Endodermal cell (in vitro differentiated cells): ENCODE measurements around the gene IPO11. TPM values are rescaled to one million over a fixed set of nuclear protein-coding genes. Genes with fewer than 3 reads are reported as not detected.

Experiments
- DNase-seq: peaks from one replicate; pipeline ENCODE4 v3.0.0-alpha.2; 2017
- H3K27ac ChIP-seq: 2 replicates; pipeline ENCODE4 v1.5.1; 2013; ENCODE audit warnings: mild to moderate bottlenecking, low read depth, low read length, moderate library complexity
- H3K27me3 ChIP-seq: 2 replicates; pipeline ENCODE4 v1.6.1; 2013; ENCODE audit warnings: mild to moderate bottlenecking, low read length, moderate library complexity; ENCODE audit not compliant: insufficient read depth, control insufficient read depth, poor library complexity, severe bottlenecking
- H3K36me3 ChIP-seq: 2 replicates; pipeline ENCODE4 v1.7.0; 2013; ENCODE audit warnings: mild to moderate bottlenecking, low read length, moderate library complexity; ENCODE audit not compliant: control insufficient read depth, insufficient read depth
- H3K4me1 ChIP-seq: one replicate; pipeline ENCODE4 v1.7.0; 2013; ENCODE audit warnings: low read length; ENCODE audit not compliant: control insufficient read depth, insufficient read depth
- H3K4me3 ChIP-seq: 2 replicates; pipeline ENCODE4 v1.5.1; 2013; ENCODE audit warnings: mild to moderate bottlenecking, low read length, moderate library complexity
- H3K9ac ChIP-seq: 2 replicates; pipeline ENCODE4 v1.6.1; 2013; ENCODE audit warnings: mild to moderate bottlenecking, low read length, moderate library complexity; ENCODE audit not compliant: poor library complexity, severe bottlenecking; ENCODE audit errors: extremely low read depth
- H3K9me3 ChIP-seq: 2 replicates; pipeline ENCODE4 v1.6.1; 2013; ENCODE audit warnings: mild to moderate bottlenecking, low read length, moderate library complexity; ENCODE audit not compliant: control insufficient read depth
- H3K27ac Mint-ChIP-seq: 2 replicates; pipeline ENCODE4 v1.8.0; 2020; ENCODE audit warnings: mixed read lengths
- H3K27me3 Mint-ChIP-seq: 2 replicates; pipeline ENCODE4 v1.8.0; 2021; ENCODE audit warnings: mild to moderate bottlenecking, mixed read lengths; ENCODE audit not compliant: insufficient read depth
- H3K36me3 Mint-ChIP-seq: 2 replicates; pipeline ENCODE4 v1.8.0; 2020; ENCODE audit warnings: low read depth, mixed read lengths
- H3K4me1 Mint-ChIP-seq: 2 replicates; pipeline ENCODE4 v1.8.0; 2020; ENCODE audit warnings: mixed read lengths
- H3K4me3 Mint-ChIP-seq: 2 replicates; pipeline ENCODE4 v1.8.0; 2020; ENCODE audit warnings: mild to moderate bottlenecking, moderate library complexity, mixed read lengths
- H3K9me3 Mint-ChIP-seq: 2 replicates; pipeline ENCODE4 v1.8.0; 2020; ENCODE audit warnings: mild to moderate bottlenecking, mixed read lengths
- WGBS, 2 experiments: methylation state at CpG; one replicate each; pipeline versions ENCODE4 v1.1.5 to v1.1.7; 2013; ENCODE audit warnings: missing lambda C conversion rate in 2 of 2, mixed read lengths in 1 of 2; ENCODE audit not compliant: insufficient coverage in 1 of 2, insufficient read length in 1 of 2; 5-methylcytosine and 5-hydroxymethylcytosine counted together
- total RNA-seq, 2 donors: library from RNA; stranded (reverse); fragmentation: NEBNext Ultra II Directional in 1 of 2; extraction: Animal tissue kit (Norgen Biotek cat#: 25700) in 1 of 2; gene quantifications; 2 replicates in 1 of 2; 3 replicates in 1 of 2; pipeline ENCODE4 v1.2.1, GENCODE V29; 2021
- TF ChIP-seq, protein P1 (sequence below): fragments of 200-600 bp; sonication (generic); conservative IDR thresholded peaks from 2 replicates; pipeline ENCODE4 v1.5.0; 2021; ENCODE audit warnings: antibody characterized with exemption, mild to moderate bottlenecking

IPO11 gene
- total RNA-seq, 2 donors from 2014 or later, result 51.6 to 55.8 TPM

DNA sequence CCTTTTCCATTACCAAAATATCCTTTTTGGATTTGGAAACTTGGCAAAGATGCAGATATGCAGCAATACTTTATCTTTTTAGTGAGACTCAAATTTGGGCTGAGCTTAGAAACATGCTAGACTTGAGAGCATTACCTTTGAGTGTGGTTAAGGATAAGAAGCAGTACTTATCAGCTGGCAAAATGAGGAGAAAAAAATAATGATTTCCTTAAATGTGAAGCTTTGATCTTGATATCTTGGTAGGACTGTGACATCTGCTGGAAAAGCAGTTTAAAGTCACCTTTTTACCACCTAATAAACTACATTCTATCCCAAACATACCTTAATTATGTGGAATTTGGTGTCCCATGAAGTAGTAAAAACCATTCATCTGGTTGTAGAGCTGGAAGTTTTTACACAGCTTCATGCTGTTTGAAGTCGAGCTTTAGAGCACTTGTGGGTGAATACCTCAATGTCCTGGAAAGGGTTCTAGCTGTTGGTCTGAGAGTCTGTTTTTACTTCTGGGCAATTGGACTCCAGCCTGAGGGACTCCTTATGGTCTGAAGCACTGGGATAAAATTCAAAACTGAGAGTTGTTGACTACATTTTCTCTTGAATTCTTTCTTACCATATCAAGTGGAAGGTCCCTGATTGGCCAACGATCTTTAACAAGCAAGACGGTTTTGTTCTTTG, 219.5 kb downstream of the IPO11 start:
- Mint-ChIP-seq H3K27me3 (no peaks in the 10 kb centered on the region), H3K27ac (no peak overlapping the region), H3K4me1 (peaks cover 3% of the 10 kb centered on the region), H3K4me3 (no peak overlapping the region), H3K36me3 (peaks cover 11% of the 10 kb centered on the region), H3K9me3 (no peaks in the 10 kb centered on the region)
- DNase-seq, result no peak
- Histone ChIP-seq H3K9me3 (no peaks in the 10 kb centered on the region), H3K9ac (no peak overlapping the region), H3K36me3 (peaks cover 24% of the 10 kb centered on the region), H3K27me3 (no peaks in the 10 kb centered on the region), H3K4me3 (no peak overlapping the region), H3K27ac (no peak overlapping the region), H3K4me1 (no peaks in the 10 kb centered on the region)
- 86 to 100% methylated on average over 2 to 3 of the region's 3 CpGs for WGBS, 2 experiments
- TF ChIP-seq, protein P1, sequence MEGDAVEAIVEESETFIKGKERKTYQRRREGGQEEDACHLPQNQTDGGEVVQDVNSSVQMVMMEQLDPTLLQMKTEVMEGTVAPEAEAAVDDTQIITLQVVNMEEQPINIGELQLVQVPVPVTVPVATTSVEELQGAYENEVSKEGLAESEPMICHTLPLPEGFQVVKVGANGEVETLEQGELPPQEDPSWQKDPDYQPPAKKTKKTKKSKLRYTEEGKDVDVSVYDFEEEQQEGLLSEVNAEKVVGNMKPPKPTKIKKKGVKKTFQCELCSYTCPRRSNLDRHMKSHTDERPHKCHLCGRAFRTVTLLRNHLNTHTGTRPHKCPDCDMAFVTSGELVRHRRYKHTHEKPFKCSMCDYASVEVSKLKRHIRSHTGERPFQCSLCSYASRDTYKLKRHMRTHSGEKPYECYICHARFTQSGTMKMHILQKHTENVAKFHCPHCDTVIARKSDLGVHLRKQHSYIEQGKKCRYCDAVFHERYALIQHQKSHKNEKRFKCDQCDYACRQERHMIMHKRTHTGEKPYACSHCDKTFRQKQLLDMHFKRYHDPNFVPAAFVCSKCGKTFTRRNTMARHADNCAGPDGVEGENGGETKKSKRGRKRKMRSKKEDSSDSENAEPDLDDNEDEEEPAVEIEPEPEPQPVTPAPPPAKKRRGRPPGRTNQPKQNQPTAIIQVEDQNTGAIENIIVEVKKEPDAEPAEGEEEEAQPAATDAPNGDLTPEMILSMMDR, result no peak

GRCh38 chr5:62633243-62633642, 220.7 kb downstream of the IPO11 start:
- no peak overlapping the region for H3K27ac Mint-ChIP-seq
- H3K4me3 Mint-ChIP-seq, result no peak overlapping the region
- no peak for DNase-seq
- no peaks in the 10 kb centered on the region for H3K27me3 ChIP-seq
- peaks cover 11% of the 10 kb centered on the region for H3K36me3 Mint-ChIP-seq
- H3K9me3 Mint-ChIP-seq, result no peaks in the 10 kb centered on the region
- no peaks in the 10 kb centered on the region for H3K4me1 Mint-ChIP-seq
- H3K4me1 ChIP-seq, result no peaks in the 10 kb centered on the region
- H3K36me3 ChIP-seq, result peaks cover 14% of the 10 kb centered on the region
- H3K27me3 Mint-ChIP-seq, result no peaks in the 10 kb centered on the region
- H3K4me3 ChIP-seq, result no peak overlapping the region
- no peak overlapping the region for H3K27ac ChIP-seq
- TF ChIP-seq, protein P1, result no peak
- no peaks in the 10 kb centered on the region for H3K9me3 ChIP-seq
- no peak overlapping the region for H3K9ac ChIP-seq

GRCh38 chr5:62640446-62640845, 227.9 kb downstream of the IPO11 start:
- H3K36me3 Mint-ChIP-seq, result peaks cover 4% of the 10 kb centered on the region
- no peak overlapping the region for H3K4me3 ChIP-seq
- H3K36me3 ChIP-seq, result no peaks in the 10 kb centered on the region
- no peaks in the 10 kb centered on the region for H3K27me3 Mint-ChIP-seq
- no peaks in the 10 kb centered on the region for H3K9me3 Mint-ChIP-seq
- WGBS, 2 experiments, result 93 to 98% methylated on average over 4 of the region's 4 CpGs
- no peaks in the 10 kb centered on the region for H3K4me1 Mint-ChIP-seq
- H3K27ac Mint-ChIP-seq, result no peak overlapping the region
- no peak overlapping the region for H3K27ac ChIP-seq
- H3K9me3 ChIP-seq, result no peaks in the 10 kb centered on the region
- no peaks in the 10 kb centered on the region for H3K4me1 ChIP-seq
- H3K27me3 ChIP-seq, result no peaks in the 10 kb centered on the region
- no peak overlapping the region for H3K4me3 Mint-ChIP-seq
- no peak overlapping the region for H3K9ac ChIP-seq
- TF ChIP-seq, protein P1, result no peak
- DNase-seq, result no peak
